Spinal cord (tissue), 10 donors: Measurements from ENCODE around the gene USP3. TPM values are rescaled to one million over a fixed set of nuclear protein-coding genes. Genes with fewer than 3 reads are reported as not detected.
A peak's percentile ranks its signal among the peaks of the same experiment; 100 is the strongest.
"Not testable (repeated sequence)": the region's sequence is repeated elsewhere in the genome, so short reads cannot be mapped to it uniquely, and the experiment has no call there.

ENCODE experiments used
- DNase-seq, 6 donors: peaks; one replicate each; pipeline versions ENCODE4 v3.0.0 to v3.0.0-alpha.2; 2013 to 2015; ENCODE audit warnings: low spot score in 6 of 6, low read depth in 4 of 6
- H3K27ac ChIP-seq: one replicate; pipeline ENCODE4 v1.5.1; 2013; ENCODE audit warnings: low read depth, low read length, control low read depth
- H3K27me3 ChIP-seq: one replicate; pipeline ENCODE4 v1.6.1; 2013; ENCODE audit warnings: low read length; ENCODE audit not compliant: control insufficient read depth, insufficient read depth
- H3K36me3 ChIP-seq: one replicate; pipeline ENCODE4 v1.6.1; 2013; ENCODE audit warnings: low read length; ENCODE audit not compliant: control insufficient read depth, insufficient read depth
- H3K4me1 ChIP-seq: one replicate; pipeline ENCODE4 v1.6.1; 2013; ENCODE audit warnings: low read length; ENCODE audit not compliant: control insufficient read depth, insufficient read depth
- H3K4me3 ChIP-seq: one replicate; pipeline ENCODE4 v1.5.1; 2013; ENCODE audit warnings: low read depth, low read length, control low read depth
- H3K9me3 ChIP-seq: one replicate; pipeline ENCODE4 v1.6.1; 2013; ENCODE audit warnings: low read length; ENCODE audit not compliant: control insufficient read depth, insufficient read depth
- whole genome bisulfite sequencing: methylation state at CpG from one replicate; pipeline ENCODE4 v1.1.5; 2013; ENCODE audit warnings: missing lambda C conversion rate; ENCODE audit not compliant: insufficient coverage; 5-methylcytosine and 5-hydroxymethylcytosine counted together
- polyA plus RNA-seq, 2 donors: library from polyadenylated mRNA; unstranded; fragments of 120-200 nt; gene quantifications; one replicate each; pipeline ENCODE4 v1.2.1, GENCODE V29; 2013; ENCODE audit not compliant: insufficient read length in 2 of 2
- total RNA-seq, 2 donors: library from RNA; depleted of rRNA in 1 of 2; stranded (reverse); fragments of 120-200 nt in 1 of 2; fragments of >200 nt in 1 of 2; gene quantifications; one replicate each; pipeline versions ENCODE4 v1.2.3 to v1.2.4, GENCODE V29; 2013 to 2014
- donor health status: healthy.

Gene USP3
- total and polyA plus RNA-seq, 4 donors = 38.1 to 65.7 (median 49.9) TPM

DNA sequence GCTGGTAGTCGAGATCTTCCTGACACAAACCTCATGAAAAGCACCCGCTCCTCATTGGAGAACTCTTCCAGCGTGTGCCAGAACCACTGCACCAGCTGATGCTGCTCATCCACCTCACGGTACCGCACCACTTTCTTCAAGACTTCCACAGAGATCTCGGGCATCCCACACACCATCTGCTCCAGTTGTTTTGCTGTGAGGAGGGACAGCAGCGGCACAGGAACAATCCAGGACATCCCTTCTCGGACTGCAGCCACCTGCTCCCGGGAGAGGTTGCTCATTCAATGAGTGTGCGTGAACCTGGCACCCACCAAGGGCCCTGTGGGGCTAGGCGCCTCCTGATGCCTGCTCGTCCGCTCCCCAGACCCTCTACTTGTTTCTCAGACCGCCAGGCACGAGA is 107.9 kb downstream of the USP3 start:
- H3K9me3 ChIP-seq = no peaks in the 10 kb centered on the region
- no peaks in the 10 kb centered on the region for H3K27me3 ChIP-seq
- H3K36me3 ChIP-seq = peaks cover 36% of the 10 kb centered on the region
- DNase-seq = no peak
- WGBS = 77% methylated on average over 11 of the region's 15 CpGs
- H3K27ac ChIP-seq = no peak overlapping the region
- H3K4me1 ChIP-seq = peaks cover 23% of the 10 kb centered on the region
- H3K4me3 ChIP-seq = no peak overlapping the region

DNA sequence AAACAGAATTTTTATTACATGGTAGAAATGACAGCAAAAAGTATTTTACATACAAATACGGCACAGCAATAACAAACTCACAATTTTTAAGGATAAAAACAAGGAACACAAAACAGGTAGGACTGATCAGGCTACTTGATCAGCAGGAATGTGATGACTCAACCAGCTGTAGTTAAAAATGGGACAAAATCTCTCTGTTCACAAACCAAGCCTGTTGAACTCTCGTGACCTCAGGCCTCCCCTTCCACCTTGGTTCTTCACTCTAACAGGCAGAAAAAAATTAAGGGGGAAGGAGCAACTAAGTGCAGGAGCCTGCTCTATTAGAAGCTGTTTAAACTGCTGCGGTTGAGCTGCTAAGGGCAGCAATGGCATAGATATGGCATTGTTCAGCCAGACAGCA is 111.5 kb downstream of the USP3 start:
- no CpG with 5 or more reads among the region's 3 CpGs for WGBS
- Histone ChIP-seq H3K4me3 (no peak overlapping the region), H3K27ac (no peak overlapping the region), H3K27me3 (no peaks in the 10 kb centered on the region), H3K36me3 (peaks cover 19% of the 10 kb centered on the region), H3K4me1 (peaks cover 10% of the 10 kb centered on the region), H3K9me3 (no peaks in the 10 kb centered on the region)
- DNase-seq = no peak

DNA sequence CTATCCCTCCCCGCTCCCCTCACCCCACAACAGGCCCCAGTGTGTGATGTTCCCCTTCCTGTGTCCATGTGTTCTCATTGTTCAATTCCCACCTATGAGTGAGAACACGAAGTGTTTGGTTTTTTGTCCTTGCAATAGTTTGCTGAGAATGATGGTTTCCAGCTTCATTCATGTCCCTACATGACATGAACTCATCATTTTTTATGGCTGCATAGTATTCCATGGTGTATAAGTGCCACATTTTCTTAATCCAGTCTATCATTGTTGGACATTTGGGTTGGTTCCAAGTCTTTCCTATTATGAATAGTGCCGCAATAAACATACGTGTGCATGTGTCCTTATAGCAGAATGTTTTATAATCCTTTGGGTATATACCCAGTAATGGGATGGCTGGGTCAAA is 112.8 kb downstream of the USP3 start:
- not testable (repeated sequence) for H3K4me1 ChIP-seq, H3K27ac ChIP-seq, DNase-seq, H3K9me3 ChIP-seq, H3K27me3 ChIP-seq, H3K4me3 ChIP-seq
- WGBS = no CpG with 5 or more reads among the region's 4 CpGs
- H3K36me3 ChIP-seq = peaks cover 16% of the 10 kb centered on the region

DNA sequence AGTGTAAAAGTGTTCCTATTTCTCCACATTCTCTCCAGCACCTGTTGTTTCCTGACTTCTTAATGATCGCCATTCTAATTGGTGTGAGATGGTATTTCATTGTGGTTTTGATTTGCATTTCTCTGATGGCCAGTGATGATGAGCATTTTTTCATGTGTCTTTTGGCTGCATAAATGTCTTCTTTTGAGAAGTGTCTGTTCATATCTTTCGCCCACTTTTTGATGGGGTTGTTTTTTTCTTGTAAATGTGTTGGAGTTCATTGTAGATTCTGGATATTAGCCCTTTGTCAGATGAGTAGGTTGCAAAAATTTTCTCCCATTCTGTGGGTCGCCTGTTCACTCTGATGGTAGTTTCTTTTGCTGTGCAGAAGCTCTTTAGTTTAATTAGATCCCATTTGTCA is 113.2 kb downstream of the USP3 start:
- H3K36me3 ChIP-seq = peaks cover 16% of the 10 kb centered on the region
- not testable (repeated sequence) for DNase-seq, H3K27me3 ChIP-seq, H3K4me1 ChIP-seq, H3K9me3 ChIP-seq, H3K4me3 ChIP-seq, H3K27ac ChIP-seq
- no CpG with 5 or more reads among the region's 3 CpGs for WGBS

DNA sequence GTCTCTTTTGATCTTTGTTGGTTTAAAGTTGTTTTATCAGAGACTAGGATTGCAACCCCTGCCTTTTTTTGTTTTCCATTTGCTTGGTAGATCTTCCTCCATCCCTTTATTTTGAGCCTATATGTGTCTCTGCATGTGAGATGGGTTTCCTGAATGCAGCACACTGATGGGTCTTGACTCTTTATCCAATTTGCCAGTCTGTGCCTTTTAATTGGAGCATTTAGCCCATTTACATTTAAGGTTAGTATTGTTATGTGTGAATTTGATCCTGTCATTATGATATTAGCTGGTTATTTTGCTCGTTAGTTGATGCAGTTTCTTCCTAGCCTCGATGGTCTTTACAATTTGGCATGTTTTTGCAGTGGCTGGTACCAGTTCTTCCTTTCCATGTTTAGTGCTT is 116.4 kb downstream of the USP3 start:
- H3K27me3 ChIP-seq, H3K27ac ChIP-seq, H3K9me3 ChIP-seq, DNase-seq, H3K4me1 ChIP-seq, H3K4me3 ChIP-seq: not testable (repeated sequence)
- peaks cover 25% of the 10 kb centered on the region for H3K36me3 ChIP-seq
- no CpG with 5 or more reads among the region's 2 CpGs for WGBS

DNA sequence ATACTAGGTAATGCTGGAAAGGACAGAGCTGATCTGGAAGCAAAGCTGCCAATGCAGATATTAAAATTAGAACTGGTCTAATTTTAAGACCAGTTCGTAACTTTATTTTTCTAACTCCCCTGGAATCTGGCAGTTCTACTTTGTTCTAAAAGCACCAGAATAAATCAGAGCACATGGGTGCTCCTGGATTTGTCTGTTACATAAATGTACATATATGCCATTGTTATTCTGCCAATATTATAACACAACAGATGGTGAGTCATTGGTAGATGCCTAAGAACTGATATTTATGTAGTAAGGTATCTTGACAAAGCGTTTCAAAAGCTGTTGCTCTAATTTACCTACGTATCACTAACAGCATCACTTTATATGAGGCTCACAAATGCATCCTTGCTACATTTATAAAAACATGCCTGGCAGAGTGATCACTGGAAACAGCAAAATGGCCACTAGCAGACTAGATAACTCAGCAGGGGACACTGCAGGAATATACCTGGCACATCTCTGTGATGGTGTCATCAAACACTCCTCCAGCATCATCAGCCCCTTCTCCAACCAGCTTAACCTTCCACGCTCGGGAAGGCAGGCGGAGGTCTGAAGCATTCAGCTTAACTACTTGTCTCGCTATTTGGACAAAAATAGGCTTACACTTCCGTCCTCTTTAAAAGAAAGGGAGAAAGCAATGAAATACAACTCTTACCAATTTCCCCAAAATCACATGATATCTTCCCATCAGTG is 119.0 kb downstream of the USP3 start:
- H3K9me3 ChIP-seq = no peaks in the 10 kb centered on the region
- WGBS = 93% methylated on average over 3 of the region's 8 CpGs
- H3K4me3 ChIP-seq = no peak overlapping the region
- peaks cover 42% of the 10 kb centered on the region for H3K36me3 ChIP-seq
- no peak overlapping the region for H3K27ac ChIP-seq
- no peak for DNase-seq
- H3K4me1 ChIP-seq = peaks cover 6% of the 10 kb centered on the region
- no peaks in the 10 kb centered on the region for H3K27me3 ChIP-seq

DNA sequence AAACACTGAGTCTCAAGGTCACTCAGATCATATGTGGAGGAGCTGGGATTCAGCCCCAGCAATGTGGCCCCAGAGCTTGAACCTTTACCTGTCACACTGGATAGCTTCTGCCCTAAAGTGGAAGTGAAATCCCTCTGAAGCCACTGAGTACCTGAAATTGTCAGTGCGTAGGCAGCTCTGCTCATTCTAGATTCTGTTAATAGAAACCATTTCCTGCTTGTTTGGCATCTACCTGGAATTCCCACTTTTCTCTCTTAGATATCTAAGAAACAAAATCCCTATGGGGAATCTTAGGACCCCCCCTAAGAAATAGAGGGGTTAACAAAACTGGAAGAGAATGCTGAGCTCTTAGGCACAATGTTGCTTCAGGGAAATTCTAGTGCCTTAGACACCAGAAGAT is 122.6 kb downstream of the USP3 start:
- Histone ChIP-seq H3K27ac (no peak overlapping the region), H3K4me3 (no peak overlapping the region), H3K27me3 (no peaks in the 10 kb centered on the region), H3K9me3 (no peaks in the 10 kb centered on the region), H3K4me1 (peaks cover 8% of the 10 kb centered on the region), H3K36me3 (peaks cover 59% of the 10 kb centered on the region)
- no CpG with 5 or more reads among the region's 1 CpG for WGBS
- DNase-seq = no peak

DNA sequence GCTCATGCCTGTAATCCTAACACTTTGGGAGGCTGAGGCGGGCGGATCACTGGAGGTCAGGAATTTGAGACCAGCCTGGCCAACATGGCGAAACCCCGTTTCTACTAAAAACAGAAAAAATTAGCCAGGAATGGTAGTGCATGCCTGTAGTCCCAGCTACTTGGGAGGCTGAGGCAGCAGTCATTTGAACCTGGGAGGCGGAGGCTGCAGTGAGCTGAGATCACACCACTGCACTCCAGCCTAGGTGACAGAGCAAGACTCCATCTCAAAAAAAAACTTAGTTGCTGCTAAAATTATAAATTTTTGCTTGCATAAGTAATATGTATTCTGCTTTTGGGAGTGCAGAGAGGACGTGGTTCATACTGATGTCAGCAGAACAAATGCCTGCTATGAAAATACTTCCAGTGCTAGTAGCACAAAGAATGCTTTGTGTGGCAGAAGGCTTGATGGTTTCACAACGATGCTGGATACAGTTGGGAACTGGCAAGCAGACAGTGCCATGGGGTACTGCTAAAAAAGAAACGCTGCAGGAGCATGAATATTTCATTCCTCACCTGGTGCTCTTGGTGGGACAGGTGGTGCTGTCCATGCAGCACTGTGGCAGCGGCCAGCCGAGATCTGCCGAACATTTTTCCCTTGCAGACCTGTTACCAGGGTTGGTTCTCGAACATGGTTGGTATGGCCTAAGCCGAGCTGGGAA is 123.9 kb downstream of the USP3 start:
- no peaks in the 10 kb centered on the region for H3K9me3 ChIP-seq
- peak overlapping the region; percentile 80 for H3K27ac ChIP-seq
- no peaks in the 10 kb centered on the region for H3K27me3 ChIP-seq
- WGBS = 79% methylated on average over 8 of the region's 13 CpGs
- DNase-seq = peak in 1 of 6 donors; percentile 23
- H3K36me3 ChIP-seq = peaks cover 56% of the 10 kb centered on the region
- H3K4me3 ChIP-seq = no peak overlapping the region
- H3K4me1 ChIP-seq = peaks cover 8% of the 10 kb centered on the region

DNA sequence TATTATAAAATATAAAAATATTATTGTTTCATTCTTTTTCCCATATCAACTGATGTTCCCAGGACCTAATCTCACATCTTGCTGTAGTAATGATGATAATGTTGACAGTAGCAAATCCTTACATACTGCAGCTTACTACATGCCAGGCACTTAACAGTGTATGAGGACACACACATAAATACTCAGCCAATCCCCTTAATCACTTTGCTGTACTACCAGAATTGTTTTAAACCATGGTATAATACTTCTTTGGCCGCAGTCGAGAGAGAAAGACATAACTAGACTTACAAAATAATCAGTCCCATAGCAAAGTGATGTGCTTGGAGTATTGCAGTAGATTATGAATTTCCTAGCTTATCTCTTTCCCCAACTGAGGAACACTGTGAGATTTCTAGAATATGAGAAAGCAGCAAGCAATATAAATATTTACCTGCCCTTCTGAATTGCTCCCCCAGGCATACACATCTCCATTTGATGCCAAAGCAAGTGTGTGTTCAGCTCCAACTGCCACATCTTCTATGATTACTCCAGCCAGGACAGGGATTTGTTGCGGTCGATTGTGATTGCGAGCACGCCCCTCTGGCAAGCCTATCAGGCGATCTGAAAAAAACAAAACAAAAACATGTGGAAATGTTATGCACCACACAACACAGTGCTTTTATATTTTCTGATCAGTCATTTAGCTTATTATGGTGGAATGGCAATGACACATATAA is 125.8 kb downstream of the USP3 start:
- H3K36me3 ChIP-seq = peaks cover 53% of the 10 kb centered on the region
- peaks cover 8% of the 10 kb centered on the region for H3K4me1 ChIP-seq
- no peak overlapping the region for H3K27ac ChIP-seq
- H3K4me3 ChIP-seq = no peak overlapping the region
- 100% methylated on average over 1 of the region's 7 CpGs for WGBS
- H3K27me3 ChIP-seq = no peaks in the 10 kb centered on the region
- no peaks in the 10 kb centered on the region for H3K9me3 ChIP-seq
- DNase-seq = no peak
